Measurements from ENCODE around the gene ABLIM2. TPM values are rescaled to one million over a fixed set of nuclear protein-coding genes. Genes with fewer than 3 reads are reported as not detected.

ABLIM2 gene
- total and polyA plus RNA-seq, 2 of the 8 experiments (the other 6 are each of a cell fraction or from before 2014, with no cell fraction given) = 2.8 to 3.0 TPM

GRCh38 chr4:8157496-8157895 lies 1.1 kb downstream of the ABLIM2 start:
- no peak overlapping the region for H3K9ac ChIP-seq (replicated peaks in 1 of 4; ENCODE audit: extremely low read depth in 1 of 4, low read depth in 3 of 4, low read length in 3 of 4)
- no peak overlapping the region for H3K27ac ChIP-seq (ENCODE audit: low read depth, low read length)
- H3K27me3 ChIP-seq (replicated peaks in 1 of 4; ENCODE audit: control insufficient read depth in 3 of 4, extremely low read depth in 1 of 4, insufficient read depth in 3 of 4, low read length in 3 of 4) = peaks cover 6 to 43% (median 30%) of the 10 kb centered on the region in 4 experiments
- H4K91ac ChIP-seq (replicated peaks; ENCODE audit: insufficient read length, low read length) = no peak overlapping the region
- no peak overlapping the region for H2AFZ ChIP-seq (ENCODE audit: low read length)
- no peak overlapping the region for H4K8ac ChIP-seq (ENCODE audit: extremely low read depth, insufficient read depth, low read length)
- H3K4me3 ChIP-seq (ENCODE audit: extremely low read depth in 1 of 4, insufficient read depth in 2 of 4, low read depth in 3 of 4, low read length in 4 of 4) = peak overlapping the region in 1 of 4 experiments; percentile 73; a peak in 3 of 8 replicates
- peak overlapping the region; percentile 90 to 97 for H3K4me2 ChIP-seq (ENCODE audit: insufficient read depth in 1 of 2, low read depth in 2 of 2, low read length in 2 of 2)
- H3K18ac ChIP-seq (ENCODE audit: extremely low read depth, low read length) = no peak overlapping the region
- no peak overlapping the region for H2BK5ac ChIP-seq (ENCODE audit: low read depth, low read length)
- peaks cover 3 to 7% of the 10 kb centered on the region in 2 experiments for H4K20me1 ChIP-seq (replicated peaks in 1 of 2; ENCODE audit: control insufficient read depth in 1 of 2, insufficient read depth in 2 of 2, low read length in 2 of 2)
- no peak overlapping the region for H2BK12ac ChIP-seq (ENCODE audit: low read depth, low read length)
- 61% methylated on average over 12 of the region's 15 CpGs; no CpG with 5 or more reads in 1 of the 2 experiments for WGBS, 2 experiments (ENCODE audit: extremely low coverage in 1 of 2, insufficient coverage in 1 of 2, insufficient read length in 1 of 2, insufficient replicate concordance in 2 of 2, low coverage in 1 of 2, low lambda C conversion rate in 2 of 2, missing lambda C conversion rate in 1 of 2)
- DNase-seq (ENCODE audit: low read depth in 1 of 2, low spot score in 2 of 2) = no peak
- no peaks in the 10 kb centered on the region for H3K79me2 ChIP-seq (ENCODE audit: control insufficient read depth in 1 of 2, insufficient read depth in 2 of 2, low read length in 2 of 2)
- no peaks in the 10 kb centered on the region for H3K79me1 ChIP-seq (ENCODE audit: low read depth, low read length)
- H3K36me3 ChIP-seq (ENCODE audit: control insufficient read depth in 2 of 4, insufficient read depth in 4 of 4, low read length in 3 of 4) = no peaks in the 10 kb centered on the region
- no peak overlapping the region for H2BK20ac ChIP-seq (ENCODE audit: low read length)
- no peak overlapping the region for H3K56ac ChIP-seq (replicated peaks; ENCODE audit: insufficient read length, low read depth, low read length)
- POLR2A ChIA-PET (ENCODE audit: partially characterized antibody) = interaction anchor here (0.6 to 1.4 kb wide), 2 partner anchors 9 to 26 kb away, joined by 3 to 4 read pairs; no protein-coding TSS in a partner anchor
- no peak overlapping the region for H2AK5ac ChIP-seq (ENCODE audit: low read depth, low read length)
- H3K4me1 ChIP-seq (replicated peaks in 1 of 4; ENCODE audit: control insufficient read depth in 3 of 4, insufficient read depth in 4 of 4, low read length in 3 of 4) = peaks cover 0 to 5% (median 2%) of the 10 kb centered on the region in 4 experiments; a peak in 4 of 7 replicates
- CTCF ChIA-PET (ENCODE audit: partially characterized antibody) = interaction anchor here (0.5 to 2.3 kb wide), 6 partner anchors 12 to 1238 kb away, joined by 3 to 7 read pairs (median 4); no protein-coding TSS in a partner anchor
- no peak for FAIRE-seq
- H3K14ac ChIP-seq (ENCODE audit: insufficient read length) = no peak overlapping the region
- H3K23ac ChIP-seq (ENCODE audit: insufficient read length) = no peak overlapping the region
- no peaks in the 10 kb centered on the region for H3K9me3 ChIP-seq (ENCODE audit: insufficient read depth in 2 of 2, low read depth in 1 of 2, low read length in 1 of 2)
- H2BK15ac ChIP-seq (ENCODE audit: low read length) = no peak overlapping the region
- H3K23me2 ChIP-seq (ENCODE audit: low read depth, low read length) = peaks cover 14% of the 10 kb centered on the region; the same call in 1 of the 2 replicates
- no peak overlapping the region for H2BK120ac ChIP-seq (replicated peaks; ENCODE audit: low read depth, low read length)
- H3K4ac ChIP-seq (replicated peaks; ENCODE audit: insufficient read length, low read depth, low read length) = no peak overlapping the region
- no peak overlapping the region for H4K5ac ChIP-seq (ENCODE audit: insufficient read length, low read depth, low read length)
- no peak for TF ChIP-seq CREB1 (IDR thresholded peaks at IDR 0.05)
- TF ChIP-seq CEBPB (IDR thresholded peaks at IDR 0.05; ENCODE audit: low read depth, low read length) = no peak
- no peak for TF ChIP-seq GABPA (IDR thresholded peaks at IDR 0.05; ENCODE audit: borderline replicate concordance, insufficient read depth, low read length)
- no peak for TF ChIP-seq CHD1 (IDR thresholded peaks at IDR 0.05; ENCODE audit: low read depth, low read length)
- TF ChIP-seq KDM1A (IDR thresholded peaks at IDR 0.05; ENCODE audit: borderline replicate concordance, low read length) = no peak
- no peak for TF ChIP-seq SP1 (IDR thresholded peaks at IDR 0.05; ENCODE audit: low read depth, low read length)
- TF ChIP-seq RXRA (IDR thresholded peaks at IDR 0.05; ENCODE audit: insufficient read depth, low read depth, low read length) = no peak
- TF ChIP-seq SIRT6 (IDR thresholded peaks at IDR 0.05; ENCODE audit: low read length) = no peak
- TF ChIP-seq RAD21 (IDR thresholded peaks at IDR 0.05 in 1 of 2, conservative IDR thresholded peaks at IDR 0.05 in 1 of 2; ENCODE audit: low read depth in 2 of 2, low read length in 2 of 2) = no peak
- TF ChIP-seq TAF7 (optimal IDR thresholded peaks at IDR 0.05; ENCODE audit: borderline replicate concordance, low read depth, low read length) = no peak
- no peak for TF ChIP-seq CBX5 (IDR thresholded peaks at IDR 0.05; ENCODE audit: low read depth, low read length)
- no peak for TF ChIP-seq KDM4A (IDR thresholded peaks at IDR 0.05; ENCODE audit: low read depth, low read length, severe bottlenecking)
- TF ChIP-seq RBBP5 (IDR thresholded peaks at IDR 0.05; ENCODE audit: borderline replicate concordance, low read depth, low read length) = no peak; the same call in 1 of the 2 replicates
- no peak for TF ChIP-seq MAX (IDR thresholded peaks at IDR 0.05)

Data from H1 (cell line).